ENCODE measurements around the gene RAB43.

The RAB43 gene

GRCh38 chr3:129057249-129057648, 64.4 kb downstream of the RAB43 start:
- TF ChIP-seq CTCF (IDR thresholded peaks at IDR 0.05; ENCODE audit: low read depth, low read length): no peak

GRCh38 chr3:129056451-129057173, 65.0 kb downstream of the RAB43 start:
- TF ChIP-seq CTCF (IDR thresholded peaks at IDR 0.05; ENCODE audit: low read depth, low read length): no peak
- no peak overlapping the region for H3K4me3 ChIP-seq (ENCODE audit: low read depth, low read length)

More at GRCh38 chr3:129057249-129057648, 64.4 kb downstream of the RAB43 start:
- no peak overlapping the region for H3K4me3 ChIP-seq (ENCODE audit: low read depth, low read length)

- no peak for TF ChIP-seq CTCF (IDR thresholded peaks at IDR 0.05; ENCODE audit: low read depth, low read length)
- H3K4me3 ChIP-seq (ENCODE audit: low read depth, low read length): no peak overlapping the region
Observed at GRCh38 chr3:129054605-129055104, 66.9 kb downstream of the RAB43 start.

- no peak for TF ChIP-seq CTCF (IDR thresholded peaks at IDR 0.05; ENCODE audit: low read depth, low read length)
- no peak overlapping the region for H3K4me3 ChIP-seq (ENCODE audit: low read depth, low read length)
Observed at GRCh38 chr3:129052675-129053074, 68.9 kb downstream of the RAB43 start.

GRCh38 chr3:129051871-129052340, 69.7 kb downstream of the RAB43 start:
- TF ChIP-seq CTCF (IDR thresholded peaks at IDR 0.05; ENCODE audit: low read depth, low read length): no peak
- no peak overlapping the region for H3K4me3 ChIP-seq (ENCODE audit: low read depth, low read length)

- no peak overlapping the region for H3K4me3 ChIP-seq (ENCODE audit: low read depth, low read length)
- TF ChIP-seq CTCF (IDR thresholded peaks at IDR 0.05; ENCODE audit: low read depth, low read length): no peak
Observed at GRCh38 chr3:129050556-129051295, 70.9 kb downstream of the RAB43 start.

GRCh38 chr3:129047553-129047839, 74.1 kb downstream of the RAB43 start:
- TF ChIP-seq CTCF (IDR thresholded peaks at IDR 0.05; ENCODE audit: low read depth, low read length): no peak

More at GRCh38 chr3:129047553-129047839, 74.1 kb downstream of the RAB43 start:
- H3K4me3 ChIP-seq (ENCODE audit: low read depth, low read length): no peak overlapping the region

All from WI38 (cell line).